H1 (cell line): ENCODE results near the gene TBC1D9. TPM values are rescaled to one million over a fixed set of nuclear protein-coding genes. Genes with fewer than 3 reads are reported as not detected.

Experiments
- BACH1 ChIP-seq: IDR thresholded peaks from 2 replicates; pipeline ENCODE4 v1.6.1; 2012; ENCODE audit warnings: low read length, improper control_type of control experiment
- CHD2 ChIP-seq: IDR thresholded peaks from 2 replicates; pipeline ENCODE4 v1.6.1; 2012; ENCODE audit warnings: low read length, improper control_type of control experiment
- GTF2F1 ChIP-seq: IDR thresholded peaks from 2 replicates; pipeline ENCODE4 v1.6.1; 2012; ENCODE audit warnings: low read depth, low read length, improper control_type of control experiment, borderline replicate concordance
- MAX ChIP-seq: IDR thresholded peaks from 2 replicates; pipeline ENCODE4 v1.6.1; 2012; ENCODE audit warnings: inconsistent platforms
- NRF1 ChIP-seq: IDR thresholded peaks from 2 replicates; pipeline ENCODE4 v1.6.1; 2011; ENCODE audit warnings: mild to moderate bottlenecking, low read depth, low read length, improper control_type of control experiment
- RNF2 ChIP-seq: fragments of 200-900, 300-1000 bp; sonication (generic); IDR thresholded peaks from 2 replicates; pipeline ENCODE4 v1.7.1; 2016; ENCODE audit warnings: borderline replicate concordance, low read depth, mild to moderate bottlenecking, antibody characterized with exemption, low read length; ENCODE audit not compliant: poor library complexity, severe bottlenecking; ENCODE audit errors: missing control alignments
- ZNF274 ChIP-seq: IDR thresholded peaks from 2 replicates; pipeline ENCODE4 v1.7.0; 2012; ENCODE audit warnings: low read length, borderline replicate concordance; ENCODE audit errors: extremely low read depth
- polyA plus RNA-seq, 7 experiments: library from polyadenylated mRNA; depleted of rRNA in 3 of 7; stranded (reverse) in 5 of 7; unstranded in 2 of 7; fragments of >200 nt in 5 of 7; fragments of 200-250 nt in 2 of 7; gene quantifications; 1 replicate in 5 of 7; 2 replicates in 1 of 7; 4 replicates in 1 of 7; pipeline versions ENCODE4 v1.2.1 to v1.2.3, GENCODE V29; 2011 to 2013; ENCODE audit warnings: missing spikeins in 2 of 7, mixed read lengths in 2 of 7
- total RNA-seq: library from RNA; stranded (reverse); fragmentation: NEBNext Ultra II Directional; extraction: Animal tissue kit (Norgen Biotek cat#: 25700); gene quantifications from 2 replicates; pipeline ENCODE4 v1.2.1, GENCODE V29; 2021

The TBC1D9 gene
- total and polyA plus RNA-seq, 2 of the 8 experiments (the other 6 are each of a cell fraction or from before 2014, with no cell fraction given): 0.94 to 1.0 TPM

- TF ChIP-seq RNF2 (no peak), MAX (no peak), BACH1 (no peak), GTF2F1 (no peak), NRF1 (no peak), CHD2 (no peak), ZNF274 (no peak)
- TF ChIP-seq, all 59 proteins: peak for 0
Observed at GRCh38 chr4:140621161-140621560, 135.0 kb downstream of the TBC1D9 start (continued).
